Fibroblast of lung (primary cell): Measurements from ENCODE around the gene MIER2. TPM values are rescaled to one million over a fixed set of nuclear protein-coding genes. Genes with fewer than 3 reads are reported as not detected.
"Not testable (repeated sequence)": the region's sequence is repeated elsewhere in the genome, so short reads cannot be mapped to it uniquely, and the experiment has no call there.

Source experiments
- DNase-seq, 2 donors: peaks; one replicate each; pipeline versions ENCODE4 v3.0.0 to v3.0.0-alpha.2; 2010; ENCODE audit warnings: low read depth in 2 of 2
- H2AFZ ChIP-seq: 2 replicates; pipeline ENCODE4 v1.5.1; 2012; ENCODE audit warnings: low read length, control low read depth, inconsistent platforms
- H3K27ac ChIP-seq: 2 replicates; pipeline ENCODE4 v1.5.1; 2011; ENCODE audit warnings: low read length, control low read depth; ENCODE audit not compliant: insufficient read depth
- H3K27me3 ChIP-seq: 2 replicates; pipeline ENCODE4 v1.5.1; 2011; ENCODE audit warnings: mild to moderate bottlenecking, low read length; ENCODE audit not compliant: control insufficient read depth, insufficient read depth
- H3K36me3 ChIP-seq: 2 replicates; pipeline ENCODE4 v1.5.1; 2011; ENCODE audit warnings: low read length; ENCODE audit not compliant: control insufficient read depth, insufficient read depth
- H3K4me1 ChIP-seq: 2 replicates; pipeline ENCODE4 v1.5.1; 2011; ENCODE audit warnings: low read length; ENCODE audit not compliant: control insufficient read depth, insufficient read depth; ENCODE audit errors: extremely low read depth
- H3K4me2 ChIP-seq: 2 replicates; pipeline ENCODE4 v1.5.1; 2011; ENCODE audit warnings: low read length, control low read depth; ENCODE audit not compliant: insufficient read depth; ENCODE audit errors: extremely low read depth
- H3K4me3 ChIP-seq, 4 experiments: fragments of 200-600 bp in 1 of 4; sonication (generic) in 1 of 4; replicated peaks in 1 of 4; 2 replicates each; pipeline ENCODE4 v1.5.1; 2011 to 2016; ENCODE audit warnings: low read length in 4 of 4, low read depth in 3 of 4, mild to moderate bottlenecking in 3 of 4, control low read depth in 2 of 4, inconsistent platforms in 1 of 4, mixed read lengths in 1 of 4; ENCODE audit not compliant: insufficient read depth in 1 of 4; ENCODE audit errors: control extremely low read depth in 1 of 4
- H3K79me2 ChIP-seq: 2 replicates; pipeline ENCODE4 v1.5.1; 2012; ENCODE audit warnings: mild to moderate bottlenecking, low read length, inconsistent platforms; ENCODE audit not compliant: control insufficient read depth, insufficient read depth
- H3K9ac ChIP-seq: 2 replicates; pipeline ENCODE4 v1.5.1; 2011; ENCODE audit warnings: mild to moderate bottlenecking, low read length, control low read depth; ENCODE audit not compliant: insufficient read depth
- H3K9me3 ChIP-seq: 2 replicates; pipeline ENCODE4 v1.5.1; 2012; ENCODE audit warnings: low read depth, low read length; ENCODE audit not compliant: control insufficient read depth, insufficient read depth
- H4K20me1 ChIP-seq: 2 replicates; pipeline ENCODE4 v1.5.1; 2011; ENCODE audit warnings: low read length; ENCODE audit not compliant: control insufficient read depth, insufficient read depth; ENCODE audit errors: extremely low read depth
- EZH2 ChIP-seq: IDR thresholded peaks from 2 replicates; pipeline ENCODE4 v1.5.1; 2012; ENCODE audit warnings: low read length, control low read depth, mild to moderate bottlenecking; ENCODE audit errors: missing control alignments
- polyA plus RNA-seq, 2 donors: library from polyadenylated mRNA; depleted of rRNA in 1 of 2; stranded (reverse) in 1 of 2; unstranded in 1 of 2; fragments of >200 nt; gene quantifications; 2 replicates each; pipeline ENCODE4 v1.2.1, GENCODE V29; 2011 to 2012; ENCODE audit warnings: missing spikeins in 1 of 2
- total RNA-seq: library from RNA; depleted of rRNA; stranded (reverse); fragments of >200 nt; gene quantifications from 2 replicates; pipeline ENCODE4 v1.2.1, GENCODE V29; 2014
- TF ChIP-seq, protein P1 (sequence below), 2 donors: IDR thresholded peaks in 1 of 2; conservative IDR thresholded peaks in 1 of 2; 1 replicate in 1 of 2; 2 replicates in 1 of 2; pipeline ENCODE4 v1.5.1; 2011 to 2012; ENCODE audit warnings: low read length in 2 of 2, control low read depth in 1 of 2, inconsistent platforms in 1 of 2, low read depth in 1 of 2, mild to moderate bottlenecking in 1 of 2

MIER2 gene
- total and polyA plus RNA-seq, 2 donors (not counting 1 experiment from before 2014, with no cell fraction given): 13.7 to 20.6 TPM

DNA sequence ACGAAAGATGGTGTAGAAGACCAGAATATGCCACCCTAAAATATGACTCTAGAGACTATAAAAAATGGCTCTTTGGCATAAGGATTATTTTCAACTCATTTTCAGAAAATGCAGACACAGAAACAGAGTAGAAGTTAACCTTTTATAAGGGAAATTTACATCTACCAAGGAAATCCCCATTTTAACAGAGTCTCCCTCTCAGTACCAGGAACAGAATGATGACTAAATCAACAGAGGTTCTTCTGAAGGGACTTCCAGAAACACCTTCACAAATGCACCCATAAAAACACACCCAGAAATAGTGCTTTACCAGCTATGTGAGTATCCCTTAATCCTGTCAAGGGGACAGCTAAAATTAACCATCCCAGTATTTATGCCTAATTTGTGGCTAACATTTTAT, 82.5 kb downstream of the MIER2 start:
- no peak for TF ChIP-seq EZH2
- TF ChIP-seq, protein P1, sequence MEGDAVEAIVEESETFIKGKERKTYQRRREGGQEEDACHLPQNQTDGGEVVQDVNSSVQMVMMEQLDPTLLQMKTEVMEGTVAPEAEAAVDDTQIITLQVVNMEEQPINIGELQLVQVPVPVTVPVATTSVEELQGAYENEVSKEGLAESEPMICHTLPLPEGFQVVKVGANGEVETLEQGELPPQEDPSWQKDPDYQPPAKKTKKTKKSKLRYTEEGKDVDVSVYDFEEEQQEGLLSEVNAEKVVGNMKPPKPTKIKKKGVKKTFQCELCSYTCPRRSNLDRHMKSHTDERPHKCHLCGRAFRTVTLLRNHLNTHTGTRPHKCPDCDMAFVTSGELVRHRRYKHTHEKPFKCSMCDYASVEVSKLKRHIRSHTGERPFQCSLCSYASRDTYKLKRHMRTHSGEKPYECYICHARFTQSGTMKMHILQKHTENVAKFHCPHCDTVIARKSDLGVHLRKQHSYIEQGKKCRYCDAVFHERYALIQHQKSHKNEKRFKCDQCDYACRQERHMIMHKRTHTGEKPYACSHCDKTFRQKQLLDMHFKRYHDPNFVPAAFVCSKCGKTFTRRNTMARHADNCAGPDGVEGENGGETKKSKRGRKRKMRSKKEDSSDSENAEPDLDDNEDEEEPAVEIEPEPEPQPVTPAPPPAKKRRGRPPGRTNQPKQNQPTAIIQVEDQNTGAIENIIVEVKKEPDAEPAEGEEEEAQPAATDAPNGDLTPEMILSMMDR (conservative IDR thresholded peaks at IDR 0.05 in 1 of 2, IDR thresholded peaks at IDR 0.05 in 1 of 2; ENCODE audit: low read depth in 1 of 2, low read length in 2 of 2): no peak
- Histone ChIP-seq H3K4me2 (no peak overlapping the region), H3K36me3 (no peaks in the 10 kb centered on the region), H2AFZ (no peak overlapping the region), H3K9ac (no peak overlapping the region), H3K9me3 (no peaks in the 10 kb centered on the region), H3K27ac (no peak overlapping the region), H4K20me1 (no peaks in the 10 kb centered on the region), H3K27me3 (no peaks in the 10 kb centered on the region), H3K4me3 (no peak overlapping the region), H3K4me1 (no peaks in the 10 kb centered on the region), H3K79me2 (no peaks in the 10 kb centered on the region)
- DNase-seq: no peak

DNA sequence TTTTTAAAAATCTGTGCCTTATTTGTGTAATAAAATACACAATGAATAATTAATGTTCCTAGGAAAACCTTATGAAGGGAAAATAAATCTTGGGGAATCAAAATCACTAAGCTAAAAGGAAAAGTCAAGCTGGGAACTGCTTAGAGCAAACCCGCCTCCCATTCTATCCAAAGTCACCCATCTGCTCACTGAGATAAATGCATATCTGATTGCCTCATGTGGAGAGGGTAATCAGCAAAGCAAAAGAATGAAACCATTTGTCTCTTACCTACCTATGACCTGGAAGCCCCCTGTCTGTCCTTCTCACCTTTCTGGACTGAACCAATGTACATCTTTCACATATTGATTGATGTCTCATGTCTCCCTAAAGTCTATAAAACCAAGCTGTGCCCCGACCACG, 87.8 kb downstream of the MIER2 start:
- not testable (repeated sequence) for H4K20me1 ChIP-seq, H3K4me1 ChIP-seq, H3K27ac ChIP-seq, DNase-seq, H3K79me2 ChIP-seq, H3K9ac ChIP-seq, H3K9me3 ChIP-seq, H2AFZ ChIP-seq, H3K36me3 ChIP-seq, H3K27me3 ChIP-seq, H3K4me2 ChIP-seq, H3K4me3 ChIP-seq

Other genes with a start within 250 kb of the MIER2 start
- not detected in 2 replicates for gene OR4F17, start 237.7 kb downstream of the MIER2 start, total RNA-seq
- not detected in 2 replicates for gene OR4F17, start 237.7 kb downstream of the MIER2 start, polyA plus RNA-seq
- gene PLPP2, start 53.4 kb downstream of the MIER2 start, total RNA-seq: 10.0 and 26.6 TPM in 2 replicates
- gene PLPP2, start 53.4 kb downstream of the MIER2 start, polyA plus RNA-seq: 1.8 and 18.6 TPM in 2 replicates
- under 0.01 and 0.17 TPM in 2 replicates for gene C2CD4C, start 64.4 kb upstream of the MIER2 start, total RNA-seq
- 0.05 TPM in 1 of 2 replicates, not detected in the other for gene C2CD4C, start 64.4 kb upstream of the MIER2 start, polyA plus RNA-seq
- 2.5 and 3.3 TPM in 2 replicates for gene SHC2, start 116.2 kb upstream of the MIER2 start, total RNA-seq
- gene SHC2, start 116.2 kb upstream of the MIER2 start, polyA plus RNA-seq: 0.02 and 0.28 TPM in 2 replicates
- 0.17 and 0.26 TPM in 2 replicates for gene MADCAM1, start 151.7 kb upstream of the MIER2 start, total RNA-seq
- gene MADCAM1, start 151.7 kb upstream of the MIER2 start, polyA plus RNA-seq: not detected in 2 replicates
- gene TPGS1, start 162.7 kb upstream of the MIER2 start, total RNA-seq: 30.1 and 36.0 TPM in 2 replicates
- gene TPGS1, start 162.7 kb upstream of the MIER2 start, polyA plus RNA-seq: 1.7 and 2.0 TPM in 2 replicates
- gene CDC34, start 187.0 kb upstream of the MIER2 start, total RNA-seq: 65.0 and 72.5 TPM in 2 replicates
- gene CDC34, start 187.0 kb upstream of the MIER2 start, polyA plus RNA-seq: 23.3 and 27.0 TPM in 2 replicates
- gene GZMM, start 199.3 kb upstream of the MIER2 start, total RNA-seq: 0.17 TPM in 1 of 2 replicates, not detected in the other
- gene GZMM, start 199.3 kb upstream of the MIER2 start, polyA plus RNA-seq: 0.35 TPM in 1 of 2 replicates, not detected in the other
- 199 and 246 TPM in 2 replicates for gene BSG, start 227.8 kb upstream of the MIER2 start, total RNA-seq
- 258 and 325 TPM in 2 replicates for gene BSG, start 227.8 kb upstream of the MIER2 start, polyA plus RNA-seq
- gene HCN2, start 245.1 kb upstream of the MIER2 start, total RNA-seq: 0.26 and 0.50 TPM in 2 replicates
- gene HCN2, start 245.1 kb upstream of the MIER2 start, polyA plus RNA-seq: 0.49 and 0.54 TPM in 2 replicates